A549 (cell line): ENCODE results near the gene SELENOO.

Experiments
- ELK1 ChIP-seq: fragments of 150-350 bp; IDR thresholded peaks from 2 replicates; pipeline ENCODE4 v1.6.1; 2014; ENCODE audit warnings: low read depth, mild to moderate bottlenecking, low read length
- TF ChIP-seq, protein P1 (sequence below): fragments of >200 bp; sonication (Bioruptor Twin); formaldehyde crosslinking; IDR thresholded peaks from 3 replicates; pipeline ENCODE4 v1.5.1; 2016

DNA sequence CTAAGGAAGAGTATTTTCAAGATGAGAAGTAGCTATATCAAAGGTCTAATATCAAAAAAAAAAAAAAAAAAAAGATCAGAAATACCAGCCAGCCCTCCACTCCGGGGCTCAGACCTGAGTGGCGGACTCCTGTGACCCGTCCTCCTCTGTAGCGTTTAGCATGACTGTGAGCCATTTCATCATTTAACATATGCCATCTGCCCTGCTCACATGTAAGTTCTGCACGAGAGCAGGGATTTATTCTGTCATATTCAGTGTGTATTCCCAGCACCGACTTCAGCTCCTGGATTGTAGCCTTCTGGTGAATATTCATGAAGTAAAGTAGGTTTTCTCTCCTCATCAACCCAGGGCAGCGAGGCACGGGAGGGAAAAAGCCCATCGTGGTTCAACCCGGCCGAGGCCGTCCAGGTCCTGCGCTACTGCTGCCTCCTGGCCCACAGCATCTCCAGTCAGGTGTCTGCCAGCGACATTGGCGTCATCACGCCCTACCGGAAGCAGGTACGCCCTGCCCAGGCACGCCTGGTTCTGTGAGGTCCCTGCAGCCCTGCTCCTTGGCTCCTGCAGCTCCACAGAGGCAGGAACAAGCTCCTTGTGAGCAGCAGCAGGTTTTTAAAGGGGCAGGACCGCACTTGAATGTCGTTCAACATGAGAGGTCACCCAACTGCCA is 43.0 kb upstream of the SELENOO start:
- TF ChIP-seq, protein P1, sequence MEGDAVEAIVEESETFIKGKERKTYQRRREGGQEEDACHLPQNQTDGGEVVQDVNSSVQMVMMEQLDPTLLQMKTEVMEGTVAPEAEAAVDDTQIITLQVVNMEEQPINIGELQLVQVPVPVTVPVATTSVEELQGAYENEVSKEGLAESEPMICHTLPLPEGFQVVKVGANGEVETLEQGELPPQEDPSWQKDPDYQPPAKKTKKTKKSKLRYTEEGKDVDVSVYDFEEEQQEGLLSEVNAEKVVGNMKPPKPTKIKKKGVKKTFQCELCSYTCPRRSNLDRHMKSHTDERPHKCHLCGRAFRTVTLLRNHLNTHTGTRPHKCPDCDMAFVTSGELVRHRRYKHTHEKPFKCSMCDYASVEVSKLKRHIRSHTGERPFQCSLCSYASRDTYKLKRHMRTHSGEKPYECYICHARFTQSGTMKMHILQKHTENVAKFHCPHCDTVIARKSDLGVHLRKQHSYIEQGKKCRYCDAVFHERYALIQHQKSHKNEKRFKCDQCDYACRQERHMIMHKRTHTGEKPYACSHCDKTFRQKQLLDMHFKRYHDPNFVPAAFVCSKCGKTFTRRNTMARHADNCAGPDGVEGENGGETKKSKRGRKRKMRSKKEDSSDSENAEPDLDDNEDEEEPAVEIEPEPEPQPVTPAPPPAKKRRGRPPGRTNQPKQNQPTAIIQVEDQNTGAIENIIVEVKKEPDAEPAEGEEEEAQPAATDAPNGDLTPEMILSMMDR: no peak
- no peak for TF ChIP-seq ELK1
